ENCODE results near the gene NAV2.

Gene NAV2

DNA sequence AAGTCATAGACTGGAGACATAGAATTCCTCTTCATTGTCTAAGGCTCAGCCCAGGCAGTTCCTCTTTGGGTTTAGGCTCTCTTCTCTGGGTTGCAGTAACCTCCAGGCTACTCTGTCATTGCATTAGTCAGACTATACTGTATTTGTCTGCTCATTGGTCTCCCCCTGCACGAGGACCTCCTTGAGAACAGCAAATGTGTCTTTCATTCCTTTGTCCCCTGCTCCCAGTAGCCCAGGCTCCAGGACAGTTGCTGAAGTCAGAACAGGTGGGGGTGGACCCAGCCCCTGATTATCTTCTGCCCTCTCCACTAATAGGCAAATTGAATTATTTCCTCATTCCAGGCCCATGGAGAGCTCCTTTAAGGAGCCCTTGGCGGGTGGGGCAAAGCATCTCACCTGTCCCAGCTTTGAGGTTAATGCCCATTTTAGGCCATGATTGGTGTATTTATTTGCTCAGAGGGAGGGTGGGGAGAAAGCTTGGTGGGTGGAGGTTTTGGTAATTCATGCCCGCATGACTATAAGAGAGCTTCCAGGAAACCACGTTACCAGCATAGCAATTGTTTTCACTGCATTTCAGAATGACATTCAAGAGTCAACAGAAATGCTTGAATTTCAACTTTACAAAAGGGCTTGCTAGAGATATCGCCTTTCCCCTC is 40.9 kb downstream of the NAV2 start:
- no peak for DNase-seq

DNA sequence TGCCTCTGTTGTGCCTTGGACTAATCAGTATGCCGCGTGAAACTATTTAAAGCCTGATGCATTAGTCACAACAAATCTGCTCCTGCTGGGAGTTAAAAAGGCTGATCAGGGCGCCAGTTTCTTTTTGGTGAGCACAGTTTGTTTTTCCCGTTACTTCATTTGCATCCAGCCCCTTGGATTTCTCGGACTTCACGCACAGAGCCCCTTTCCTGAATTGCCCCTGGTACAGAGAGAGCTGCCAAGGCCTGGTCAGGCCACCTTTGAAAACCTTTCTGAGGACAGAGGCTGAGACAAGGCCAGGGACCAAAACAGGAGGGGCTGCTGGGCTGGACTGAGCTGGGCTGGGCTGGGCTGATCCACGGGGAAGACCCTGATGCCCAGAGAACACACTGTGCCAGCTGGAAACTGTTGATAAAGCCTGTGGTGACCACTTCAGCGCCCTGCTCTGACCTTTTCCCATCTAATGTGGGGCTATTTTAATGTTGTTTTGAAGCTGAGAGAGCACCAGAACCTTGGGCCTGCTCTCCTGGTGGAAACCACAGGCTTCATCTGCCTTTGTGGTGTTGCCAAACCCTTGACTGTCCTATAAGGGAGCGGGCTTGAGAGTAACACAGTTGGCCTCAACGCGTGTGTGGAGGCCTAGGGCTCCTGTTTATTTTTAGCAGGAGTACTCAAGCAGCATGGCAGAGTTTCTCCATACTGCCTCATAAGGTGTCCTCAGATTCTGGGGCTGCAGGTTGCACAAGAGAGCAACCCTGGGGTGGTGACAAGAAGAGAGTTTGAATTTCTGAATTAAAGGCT is 44.2 kb downstream of the NAV2 start:
- DNase-seq: no peak

DNA sequence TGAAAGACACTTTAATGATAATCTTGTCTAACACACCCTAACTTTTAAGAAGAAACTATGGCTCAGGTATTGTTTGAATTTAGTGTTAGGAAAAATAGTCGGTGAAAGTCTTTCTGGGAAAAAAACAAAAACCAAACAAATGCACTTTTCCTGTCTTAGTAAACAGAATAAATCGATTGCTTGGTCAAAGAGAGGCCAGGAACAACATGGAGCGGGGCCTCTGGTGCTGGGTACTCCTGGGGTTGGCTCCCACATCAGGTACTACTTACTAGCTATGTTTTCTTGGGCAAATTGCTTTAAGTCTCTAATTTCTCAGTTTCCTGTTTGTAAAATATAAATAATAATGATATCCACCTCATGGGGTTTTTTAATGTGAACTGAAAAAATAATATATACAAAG is 46.8 kb downstream of the NAV2 start:
- DNase-seq: no peak

DNA sequence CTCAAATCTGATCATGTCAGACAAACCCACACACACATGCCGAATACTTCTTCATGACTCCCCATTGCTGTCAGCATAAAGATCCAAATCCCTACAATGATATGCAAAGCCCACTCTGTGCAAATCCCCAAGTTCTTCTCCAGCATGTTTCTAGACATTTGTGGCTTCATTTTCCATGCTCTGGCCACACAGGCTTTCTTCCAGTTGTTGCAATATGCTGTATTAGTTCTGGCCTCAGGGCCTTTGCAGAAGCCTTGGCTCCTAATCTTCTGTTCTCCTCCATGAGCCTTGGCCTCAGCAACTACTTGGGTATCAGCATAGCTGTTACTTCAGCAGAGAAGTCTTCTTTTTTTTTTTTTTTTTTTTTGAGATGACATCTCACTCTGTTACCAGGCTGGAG is 49.6 kb downstream of the NAV2 start:
- DNase-seq: no peak

DNA sequence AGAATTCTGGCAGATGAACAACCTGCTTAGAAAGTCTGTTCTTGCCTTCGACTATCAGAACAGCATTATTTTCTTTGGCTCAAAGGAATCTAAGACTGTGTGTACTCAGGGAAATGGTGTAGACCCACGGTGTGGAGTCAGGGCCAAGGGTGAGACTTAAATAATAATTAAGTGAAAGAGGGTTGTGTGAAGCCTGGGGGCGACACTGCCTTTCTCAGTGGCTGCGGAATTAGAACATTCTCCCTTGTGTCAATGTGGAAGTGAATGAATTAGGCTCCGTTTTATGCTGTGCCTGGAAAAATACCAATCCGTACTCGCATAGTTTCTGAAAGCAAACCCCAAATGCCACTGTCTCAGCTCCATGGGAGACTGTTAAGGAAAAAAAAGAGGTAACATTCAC is 50.7 kb downstream of the NAV2 start:
- no peak for DNase-seq

DNA sequence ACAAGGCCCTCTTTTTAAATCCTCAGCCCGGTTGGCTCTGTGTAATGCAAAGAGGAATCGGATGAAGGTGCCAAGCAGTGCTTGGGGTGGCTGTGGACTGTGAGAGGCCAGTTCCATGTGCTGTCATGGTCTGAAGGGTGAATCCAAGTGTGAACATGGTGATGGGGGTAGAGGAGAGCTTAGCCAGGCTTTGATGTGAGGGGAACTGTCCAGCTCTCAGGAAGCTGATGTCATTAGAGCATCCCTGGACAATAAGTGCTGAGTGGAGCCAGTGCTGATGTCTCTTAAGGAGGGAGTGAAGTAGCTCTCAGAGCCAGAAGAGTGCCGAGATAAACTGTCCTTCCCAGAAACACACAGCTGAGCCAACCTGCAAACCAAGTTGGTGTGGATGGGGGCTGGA is 53.6 kb downstream of the NAV2 start:
- DNase-seq: no peak

DNA sequence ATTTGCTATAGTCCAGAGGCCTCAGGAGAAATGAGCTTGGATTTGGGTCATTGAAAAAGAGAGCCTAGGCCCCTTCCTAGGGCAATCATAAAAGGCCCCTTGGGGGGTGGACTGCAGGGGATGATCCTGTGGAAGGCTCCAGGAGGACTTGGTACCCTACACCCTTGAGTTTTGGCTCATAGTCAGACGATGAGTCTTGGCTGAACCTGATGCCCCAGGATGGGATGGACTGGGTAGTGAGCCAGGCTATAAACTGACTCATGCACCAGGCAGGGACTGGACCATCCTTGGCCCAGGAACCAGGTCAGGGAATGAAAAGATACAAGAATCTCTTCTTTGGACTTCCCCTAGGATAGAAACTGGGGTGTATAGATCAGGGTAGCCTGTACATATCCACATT is 54.2 kb downstream of the NAV2 start:
- no peak for DNase-seq

DNA sequence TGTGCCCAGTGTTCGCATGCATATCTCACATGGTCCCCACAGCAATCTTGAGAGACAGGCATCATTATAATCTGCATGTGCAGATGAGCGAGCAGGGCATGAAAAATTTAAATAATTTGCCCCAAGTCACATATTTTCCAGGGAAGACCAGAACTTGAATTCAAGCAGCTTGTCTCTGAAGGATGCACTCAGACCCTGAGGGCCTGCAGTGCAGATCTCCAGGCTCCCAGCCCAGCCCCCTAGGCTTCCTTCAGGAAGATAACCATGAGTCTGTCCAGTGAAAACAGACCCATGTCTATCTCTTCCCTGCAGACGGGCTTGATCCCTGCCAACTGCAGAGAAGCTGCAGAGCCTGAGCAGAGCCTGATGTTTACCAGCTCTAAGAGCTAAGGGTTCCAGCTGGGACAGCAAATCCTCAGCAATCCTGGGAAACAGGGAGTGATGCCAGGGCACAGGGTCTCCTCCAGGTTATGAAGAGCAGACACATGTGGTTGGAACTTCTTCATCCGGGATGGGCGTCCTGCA is 55.1 kb downstream of the NAV2 start:
- no peak for DNase-seq

DNA sequence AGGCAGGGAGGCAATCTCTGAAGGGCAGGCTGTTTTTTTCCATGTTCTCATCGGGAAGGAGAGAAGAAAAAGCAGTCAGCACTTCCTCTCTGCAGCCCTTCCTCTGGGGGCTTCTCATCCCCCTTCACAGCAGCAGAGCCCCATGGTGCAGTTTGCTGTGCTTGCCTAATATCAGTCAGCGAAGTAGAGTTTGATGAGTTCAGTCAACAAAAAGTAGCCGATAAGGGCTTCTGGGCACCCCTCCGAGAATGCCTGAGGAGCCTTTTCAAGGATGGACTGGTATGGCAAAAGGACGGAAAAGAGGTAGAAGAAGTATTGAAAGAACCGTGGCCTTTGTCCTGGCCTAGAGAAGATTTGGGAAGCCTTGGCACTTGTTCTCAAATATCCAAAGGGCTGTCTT is 55.6 kb downstream of the NAV2 start:
- DNase-seq: no peak

DNA sequence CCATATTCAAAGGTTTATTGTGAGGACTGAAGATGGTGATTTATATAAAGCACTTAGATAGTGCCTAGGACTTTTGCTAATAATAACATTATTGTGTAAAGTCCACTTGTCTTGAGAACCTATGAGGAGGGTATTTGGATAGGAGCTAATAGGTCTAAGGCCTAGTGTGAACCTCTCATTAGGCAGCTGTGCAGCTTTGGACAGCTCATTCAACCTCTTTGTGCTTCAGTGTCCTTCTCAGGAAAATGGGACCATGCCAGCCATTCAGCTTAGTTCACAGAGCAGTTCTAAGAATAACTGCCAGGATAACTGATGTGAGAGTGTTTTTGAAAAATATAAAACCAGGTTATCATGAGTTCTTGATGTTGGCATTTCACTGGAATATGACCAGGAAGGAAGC is 56.2 kb downstream of the NAV2 start:
- no peak for DNase-seq

DNA sequence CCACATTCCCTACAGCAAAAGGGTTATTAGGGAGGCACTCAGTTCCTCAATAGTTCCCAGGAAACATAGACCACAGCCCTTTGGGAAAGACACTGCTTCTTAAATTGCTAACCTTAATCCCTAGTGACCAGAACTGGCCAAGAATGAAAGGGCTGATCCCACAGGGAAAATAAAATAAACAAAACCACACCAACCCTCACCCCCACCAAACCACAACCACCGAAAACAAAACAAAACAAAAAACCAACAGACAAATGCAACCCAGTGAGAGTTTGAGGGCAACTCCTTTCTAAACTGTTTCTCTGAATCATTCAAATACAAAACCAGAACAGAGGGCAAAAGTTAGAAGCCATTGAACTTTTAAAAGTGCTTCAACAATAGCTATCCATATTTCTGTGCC is 57.2 kb downstream of the NAV2 start:
- DNase-seq: no peak

DNA sequence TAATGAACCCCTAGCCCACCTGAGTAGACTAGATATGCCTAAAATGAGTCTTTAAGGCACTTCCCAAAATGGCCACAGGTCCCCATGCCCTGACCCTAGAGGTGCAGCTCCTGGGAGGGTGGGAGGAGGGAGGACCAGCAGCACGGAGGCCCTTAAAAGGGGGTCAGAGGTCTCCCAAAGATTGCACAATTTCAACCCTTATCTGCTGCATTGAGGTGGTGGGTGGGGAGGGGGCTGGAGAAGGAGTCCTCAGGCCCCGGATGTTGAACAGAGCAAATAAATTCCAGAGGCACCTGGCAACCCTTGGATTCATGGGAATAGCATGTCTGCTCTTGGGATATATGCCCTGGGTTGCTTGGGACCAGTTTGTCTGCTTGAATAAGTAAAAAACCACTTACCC is 57.6 kb downstream of the NAV2 start:
- no peak for DNase-seq

DNA sequence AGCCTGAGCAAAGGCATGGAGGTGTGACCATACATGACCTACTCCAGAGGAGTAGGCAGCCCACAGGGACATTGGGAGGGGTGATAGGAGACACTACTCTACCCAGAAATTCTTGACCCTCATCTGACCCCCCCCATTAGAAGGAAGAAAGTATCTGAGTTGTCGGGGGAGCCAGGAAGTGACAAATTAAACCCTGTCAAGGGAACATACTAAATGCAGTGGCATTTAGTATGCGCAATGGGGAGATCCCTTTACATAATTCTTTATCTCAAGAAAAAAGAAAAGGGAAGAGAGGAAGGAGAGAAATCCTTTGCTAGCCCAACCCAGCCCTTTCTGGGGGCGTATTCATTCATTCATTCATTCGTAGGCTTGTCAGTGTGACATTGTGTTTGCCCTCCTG is 58.8 kb downstream of the NAV2 start:
- DNase-seq: no peak

DNA sequence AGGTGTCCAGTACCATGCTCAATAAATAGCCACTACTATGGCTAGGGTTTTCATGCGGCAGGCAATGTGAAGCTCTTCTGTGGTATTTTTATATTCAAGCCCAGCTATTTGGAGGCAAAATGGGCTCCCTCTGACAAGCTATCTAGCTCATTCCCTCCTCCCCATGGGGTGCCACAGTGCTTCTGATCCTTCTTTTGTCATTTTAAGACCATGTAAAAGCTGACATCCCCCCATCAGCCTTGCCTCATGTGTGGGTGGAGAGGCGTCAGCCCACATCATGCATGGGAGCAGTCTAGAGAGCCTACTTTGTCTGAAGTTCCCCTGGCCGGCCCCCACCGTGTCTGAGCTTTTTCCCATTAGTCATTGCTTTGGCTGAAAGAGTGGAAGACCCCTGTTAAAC is 59.8 kb downstream of the NAV2 start:
- no peak for DNase-seq

DNA sequence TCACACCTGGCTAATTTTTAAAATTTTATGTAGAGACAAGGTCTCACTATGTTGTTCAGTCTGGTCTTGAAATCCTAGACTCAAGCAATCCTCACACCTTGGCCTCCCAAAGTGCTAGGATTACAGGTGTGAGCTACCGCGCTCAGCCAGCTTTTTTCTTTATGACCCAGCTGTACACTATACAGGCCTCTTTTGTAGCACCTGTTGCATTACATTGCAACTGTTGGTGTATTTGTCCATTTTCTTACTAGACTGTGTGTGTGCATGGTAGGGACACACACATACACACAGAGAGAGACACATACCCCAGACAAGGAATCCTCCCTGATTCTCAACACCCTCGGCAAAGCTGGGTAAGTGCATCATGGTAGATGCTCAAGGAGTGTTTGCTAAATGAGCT is 61.7 kb downstream of the NAV2 start:
- DNase-seq: no peak

DNA sequence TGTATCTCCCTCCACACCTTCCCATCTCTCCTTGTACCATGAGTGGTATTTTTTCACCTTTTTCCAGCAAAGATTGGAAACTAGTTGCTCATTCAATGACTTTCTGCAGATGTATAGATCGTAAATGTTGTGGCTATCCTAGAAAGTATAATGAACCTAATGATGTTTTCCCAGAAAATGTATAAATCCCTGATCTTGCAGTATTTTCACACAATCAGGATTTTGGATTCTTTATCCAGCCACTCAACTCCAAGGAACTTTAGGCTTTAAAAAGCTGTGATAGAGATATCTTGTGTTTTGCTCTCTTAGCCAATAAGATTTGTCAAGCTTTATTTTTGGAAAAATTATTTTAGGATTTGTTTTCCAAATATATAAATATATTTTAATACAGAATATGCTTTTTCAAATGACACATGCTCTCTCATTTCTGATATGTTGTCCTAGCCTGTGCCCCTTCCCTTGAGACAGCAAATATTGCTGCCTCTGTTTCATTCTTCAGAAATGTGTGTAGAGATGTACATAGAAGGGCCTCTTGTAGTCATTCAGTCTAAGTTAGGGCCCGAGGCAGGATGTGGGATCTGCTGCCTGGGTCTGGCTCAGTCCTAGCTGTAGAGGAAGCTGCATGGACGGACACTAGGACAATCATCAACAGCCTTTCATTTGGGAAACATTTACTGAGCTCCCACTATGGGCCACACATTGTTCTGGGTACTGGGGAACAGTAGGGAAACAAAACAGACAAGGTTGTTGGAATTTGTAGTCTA is 62.4 kb downstream of the NAV2 start:
- no peak for DNase-seq

DNA sequence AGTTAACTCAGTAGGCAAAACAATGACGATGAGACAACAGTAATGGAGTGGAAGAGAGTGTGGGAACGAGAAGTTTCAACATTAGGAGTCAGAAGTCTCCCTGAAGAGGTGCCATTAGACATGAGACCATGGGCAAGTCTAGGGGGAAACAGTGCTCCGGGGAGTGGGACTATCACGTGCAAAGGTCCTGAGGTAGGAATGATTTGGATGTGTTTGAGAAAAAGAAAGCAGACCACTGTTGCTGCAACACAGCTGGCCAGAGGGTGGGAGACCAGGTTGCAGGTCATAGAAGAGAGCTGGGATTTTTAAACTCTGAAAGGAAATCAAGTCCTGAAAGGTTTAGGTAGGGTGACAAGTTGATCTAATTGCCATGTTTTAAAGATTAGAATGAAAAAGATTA is 63.0 kb downstream of the NAV2 start:
- no peak for DNase-seq

DNA sequence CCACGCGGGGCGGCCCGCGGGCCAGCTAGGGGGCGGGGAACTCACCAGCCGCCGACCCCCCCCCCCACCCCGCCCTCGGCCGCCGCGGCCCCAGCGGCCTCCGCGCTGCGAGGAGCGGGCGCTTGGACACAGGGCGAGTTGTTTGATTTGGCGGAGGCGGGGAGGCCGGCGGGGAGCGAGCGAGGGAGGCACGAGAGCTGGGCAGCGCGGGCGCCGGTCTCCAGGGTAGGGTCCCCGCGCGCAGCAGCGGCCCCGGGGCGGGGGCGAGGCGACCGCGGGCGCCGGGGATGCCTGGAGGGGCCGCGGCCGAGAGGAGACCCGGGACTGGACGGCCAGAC is 64.4 kb downstream of the NAV2 start:
- DNase-seq: no peak

DNA sequence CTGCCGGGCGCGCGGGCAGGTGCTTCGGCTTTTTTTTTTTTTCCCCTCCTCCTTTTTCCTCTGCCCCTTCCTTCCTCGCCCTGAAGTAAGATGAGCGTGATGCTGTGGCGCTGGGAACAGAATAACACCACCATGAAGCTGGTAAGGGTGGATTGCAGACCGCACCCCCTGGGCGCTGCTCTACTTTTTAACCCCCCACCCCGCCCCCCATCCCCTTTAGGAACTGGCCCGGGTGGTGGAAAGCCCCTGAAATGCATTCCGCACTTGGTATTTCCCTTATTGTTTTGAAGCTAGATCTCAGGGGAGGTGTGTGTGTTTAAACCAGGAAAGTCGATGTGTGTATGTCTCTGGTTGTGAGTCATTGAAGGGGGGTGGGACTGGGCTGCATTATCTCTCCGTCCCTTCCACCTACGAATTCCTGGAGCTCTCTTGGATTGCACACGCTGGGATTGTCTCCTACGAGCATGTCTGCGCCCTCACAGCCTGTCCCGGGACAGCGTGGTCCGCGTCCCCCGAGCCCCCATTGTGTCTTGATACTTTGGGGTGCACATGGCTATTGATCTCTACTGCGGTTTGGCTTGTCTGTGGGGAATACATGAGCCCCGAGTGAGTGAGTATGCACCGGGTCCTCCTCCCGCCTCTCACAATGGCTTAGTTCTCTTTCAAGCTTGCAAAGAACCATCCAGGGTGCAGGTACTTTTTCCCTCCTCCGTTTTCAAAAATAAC is 64.9 kb downstream of the NAV2 start:
- no peak for DNase-seq

DNA sequence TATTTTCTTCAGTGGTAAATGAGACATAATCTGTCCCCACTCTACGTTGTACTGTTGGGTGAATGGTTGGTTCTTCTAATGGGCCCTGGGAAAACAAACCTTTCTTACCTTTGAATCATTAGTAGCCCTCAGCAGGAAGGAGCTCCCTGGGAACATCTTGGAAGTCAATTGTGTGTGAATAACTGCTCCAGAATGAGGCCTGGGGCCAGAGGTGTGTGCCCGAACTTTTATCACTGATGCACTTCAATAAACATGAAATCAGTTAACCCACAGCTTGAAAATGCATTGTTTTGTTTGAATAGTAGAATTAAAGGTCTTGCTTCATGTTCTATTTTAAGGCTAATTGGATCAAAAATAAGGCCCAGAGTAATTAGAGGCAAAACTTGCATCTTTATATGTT is 67.1 kb downstream of the NAV2 start:
- DNase-seq: no peak

DNA sequence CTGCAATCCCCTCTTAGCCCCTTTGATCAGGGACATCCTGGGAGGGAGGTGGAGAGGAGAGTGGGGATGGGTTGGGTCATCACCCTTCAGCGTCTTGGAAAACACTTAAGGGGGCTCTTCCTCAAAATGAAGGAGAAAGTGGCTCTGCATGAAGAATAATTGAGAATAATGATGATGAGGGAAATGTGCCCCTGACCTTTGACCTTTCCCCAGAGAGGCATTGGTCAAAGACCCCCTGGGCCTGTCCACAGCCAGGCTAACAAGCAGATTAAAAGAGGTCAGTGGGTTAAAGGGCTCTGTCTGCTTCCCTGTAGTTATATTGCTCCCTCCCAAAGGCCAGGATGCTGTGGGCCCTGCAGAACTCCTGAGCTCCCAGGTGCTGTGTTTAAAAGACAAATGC is 68.7 kb downstream of the NAV2 start:
- DNase-seq: no peak

DNA sequence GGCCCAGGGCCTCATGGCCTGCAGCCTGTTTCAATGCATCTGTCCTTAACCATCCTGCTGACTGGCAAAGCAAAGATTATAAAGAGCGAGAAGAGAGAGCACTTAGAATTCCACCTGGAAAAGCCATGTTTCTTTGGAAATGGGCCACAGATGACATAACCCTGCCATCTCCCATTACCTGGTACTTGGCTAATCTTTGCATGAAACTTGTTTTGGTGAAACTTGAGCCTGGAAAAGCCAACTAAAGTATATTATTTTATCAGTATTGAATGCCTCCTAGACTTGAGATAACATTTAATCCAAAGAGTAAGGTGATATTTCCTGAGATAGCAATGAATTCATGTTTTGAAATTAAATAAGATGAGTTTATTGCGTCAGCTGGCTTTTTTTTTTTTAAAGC is 72.6 kb downstream of the NAV2 start:
- no peak for DNase-seq

DNA sequence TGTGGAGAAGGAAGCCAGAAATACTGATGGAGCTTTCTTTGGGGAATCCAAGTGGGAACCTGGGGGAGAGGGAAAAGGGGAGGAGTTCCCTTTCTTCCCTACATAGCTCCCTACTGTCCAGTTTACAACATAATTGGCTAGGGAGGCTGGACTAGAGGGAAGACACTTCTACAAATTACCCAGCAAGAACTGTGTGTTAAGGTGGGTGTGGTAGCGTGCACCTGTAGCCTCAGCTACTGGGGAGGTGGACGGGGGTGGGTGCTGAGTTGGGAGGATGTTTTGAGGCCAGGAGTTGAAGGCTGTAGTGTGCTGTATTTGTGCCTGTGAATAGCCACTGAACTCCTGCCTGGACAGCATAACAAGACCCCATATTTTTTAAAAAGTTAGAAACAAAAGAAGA is 74.0 kb downstream of the NAV2 start:
- DNase-seq: no peak
